GM23338 (cell line): ENCODE data around the gene SOX1. TPM values are rescaled to one million over a fixed set of nuclear protein-coding genes. Genes with fewer than 3 reads are reported as not detected.

Source experiments
- ATAC-seq: fragments of 200-7000 bp; cut with Tn5 transposase; 3 replicates; pipeline ENCODE4 v1.9.1; 2020
- DNase-seq: peaks from one replicate; pipeline ENCODE4 v3.0.0-alpha.2; 2015; ENCODE audit warnings: low spot score
- H2AFZ ChIP-seq: fragments of 200-600 bp; sonication (generic); 2 replicates; pipeline ENCODE4 v1.8.0; 2016; ENCODE audit warnings: antibody characterized with exemption, mild to moderate bottlenecking, moderate library complexity
- H3F3A ChIP-seq: fragments of 200-600 bp; sonication (generic); replicated peaks from 2 replicates; pipeline ENCODE4 v1.8.0; 2017; ENCODE audit warnings: antibody characterized with exemption, mixed run types, low read depth
- H3K27ac ChIP-seq: fragments of 200-600 bp; sonication (generic); 2 replicates; pipeline ENCODE4 v1.6.1; 2016; ENCODE audit warnings: low read depth
- H3K27me3 ChIP-seq: fragments of 200-600 bp; sonication (generic); 2 replicates; pipeline ENCODE4 v1.8.0; 2016; ENCODE audit warnings: mild to moderate bottlenecking, mixed run types, moderate library complexity; ENCODE audit not compliant: insufficient read depth
- H3K36me3 ChIP-seq: fragments of 200-600 bp; sonication (generic); 2 replicates; pipeline ENCODE4 v1.8.0; 2016; ENCODE audit warnings: mild to moderate bottlenecking; ENCODE audit not compliant: insufficient read depth
- H3K4me1 ChIP-seq: fragments of 200-600 bp; sonication (generic); 2 replicates; pipeline ENCODE4 v1.8.0; 2016; ENCODE audit warnings: mild to moderate bottlenecking, moderate library complexity; ENCODE audit not compliant: insufficient read depth
- H3K4me2 ChIP-seq: fragments of 200-600 bp; sonication (generic); 2 replicates; pipeline ENCODE4 v1.7.1; 2017; ENCODE audit warnings: mixed run types
- H3K4me3 ChIP-seq: fragments of 200-600 bp; sonication (generic); 2 replicates; pipeline ENCODE4 v1.6.1; 2016; ENCODE audit warnings: mixed run types
- H3K79me2 ChIP-seq: fragments of 200-600 bp; sonication (generic); replicated peaks from 2 replicates; pipeline ENCODE4 v1.8.0; 2017; ENCODE audit warnings: mild to moderate bottlenecking; ENCODE audit not compliant: insufficient read depth
- H3K9me2 ChIP-seq: fragments of 200-600 bp; sonication (generic); 2 replicates; pipeline ENCODE4 v1.8.0; 2017; ENCODE audit not compliant: insufficient read depth
- H4K20me1 ChIP-seq: fragments of 200-600 bp; sonication (generic); replicated peaks from 2 replicates; pipeline ENCODE4 v1.8.0; 2017; ENCODE audit warnings: mild to moderate bottlenecking; ENCODE audit not compliant: insufficient read depth
- H3K27ac Mint-ChIP-seq: 2 replicates; pipeline ENCODE4 v1.8.0; 2020; ENCODE audit warnings: inconsistent platforms, mild to moderate bottlenecking, moderate library complexity, mixed read lengths
- H3K27me3 Mint-ChIP-seq: 3 replicates; pipeline ENCODE4 v1.8.0; 2022; ENCODE audit warnings: low read depth, mild to moderate bottlenecking, moderate library complexity, mixed read lengths, inconsistent platforms; ENCODE audit not compliant: insufficient read depth, poor library complexity
- H3K36me3 Mint-ChIP-seq: 3 replicates; pipeline ENCODE4 v1.8.0; 2021; ENCODE audit warnings: low read depth, mild to moderate bottlenecking, inconsistent platforms, moderate library complexity, mixed read lengths
- H3K4me1 Mint-ChIP-seq: 3 replicates; pipeline ENCODE4 v1.8.0; 2020; ENCODE audit warnings: mild to moderate bottlenecking, inconsistent platforms, mixed read lengths
- H3K4me3 Mint-ChIP-seq: 3 replicates; pipeline ENCODE4 v1.8.0; 2021; ENCODE audit warnings: moderate library complexity, mild to moderate bottlenecking, inconsistent platforms, mixed read lengths
- H3K9me3 Mint-ChIP-seq: 3 replicates; pipeline ENCODE4 v1.8.0; 2020; ENCODE audit warnings: moderate library complexity, mild to moderate bottlenecking, inconsistent platforms, mixed read lengths
- CREB1 ChIP-seq: fragments of 250-450 bp; sonication (Bioruptor Pico); IDR thresholded peaks from 2 replicates; pipeline ENCODE4 v1.5.0; 2020; ENCODE audit warnings: low read depth, mild to moderate bottlenecking, moderate library complexity
- EZH2 ChIP-seq: fragments of 200-600 bp; sonication (generic); IDR thresholded peaks from one replicate; pipeline ENCODE4 v1.8.0; 2017; ENCODE audit warnings: antibody characterized with exemption, mild to moderate bottlenecking, low read depth; ENCODE audit not compliant: unreplicated experiment
- EZH2phosphoT487 ChIP-seq: fragments of 200-600 bp; sonication (generic); IDR thresholded peaks from one replicate; pipeline ENCODE4 v1.8.1; 2018; ENCODE audit warnings: antibody characterized with exemption; ENCODE audit not compliant: unreplicated experiment
- ZNF331 ChIP-seq: fragments of 250-450 bp; sonication (Bioruptor Pico); IDR thresholded peaks from 2 replicates; pipeline ENCODE4 v1.5.0; 2020; ENCODE audit warnings: low read depth, mild to moderate bottlenecking, moderate library complexity
- polyA plus RNA-seq: library from polyadenylated mRNA; unstranded; fragments of >200 nt; fragmentation: Nextera tagmentation; extraction: Ambion mirVana; gene quantifications from 2 replicates; pipeline ENCODE4 v1.2.1, GENCODE V29; 2016
- total RNA-seq: library from RNA; depleted of rRNA; stranded (reverse); fragments of >200 nt; shearing (Covaris generic); gene quantifications from 2 replicates; pipeline ENCODE4 v1.2.3, GENCODE V29; 2014
- TF ChIP-seq, protein P1 (sequence below): fragments of 250-450 bp; sonication (Bioruptor Pico); IDR thresholded peaks from 2 replicates; pipeline ENCODE4 v1.5.0; 2020; ENCODE audit warnings: mild to moderate bottlenecking, moderate library complexity
- TF ChIP-seq, protein P2 (sequence below), 2 experiments: fragments of 200-600 bp in 1 of 2; sonication (generic) in 1 of 2; conservative IDR thresholded peaks; 2 replicates each; pipeline versions ENCODE4 v1.5.1 to v1.6.1; 2016 to 2017; ENCODE audit warnings: antibody characterized with exemption in 2 of 2, low read depth in 2 of 2, mild to moderate bottlenecking in 2 of 2, moderate library complexity in 1 of 2

SOX1 gene
- total and polyA plus RNA-seq, 2 experiments from 2014 or later, result 0.10 to 0.17 TPM

GRCh38 chr13:112119192-112120030, 52.5 kb downstream of the SOX1 start (continued):
- TF ChIP-seq, protein P1, sequence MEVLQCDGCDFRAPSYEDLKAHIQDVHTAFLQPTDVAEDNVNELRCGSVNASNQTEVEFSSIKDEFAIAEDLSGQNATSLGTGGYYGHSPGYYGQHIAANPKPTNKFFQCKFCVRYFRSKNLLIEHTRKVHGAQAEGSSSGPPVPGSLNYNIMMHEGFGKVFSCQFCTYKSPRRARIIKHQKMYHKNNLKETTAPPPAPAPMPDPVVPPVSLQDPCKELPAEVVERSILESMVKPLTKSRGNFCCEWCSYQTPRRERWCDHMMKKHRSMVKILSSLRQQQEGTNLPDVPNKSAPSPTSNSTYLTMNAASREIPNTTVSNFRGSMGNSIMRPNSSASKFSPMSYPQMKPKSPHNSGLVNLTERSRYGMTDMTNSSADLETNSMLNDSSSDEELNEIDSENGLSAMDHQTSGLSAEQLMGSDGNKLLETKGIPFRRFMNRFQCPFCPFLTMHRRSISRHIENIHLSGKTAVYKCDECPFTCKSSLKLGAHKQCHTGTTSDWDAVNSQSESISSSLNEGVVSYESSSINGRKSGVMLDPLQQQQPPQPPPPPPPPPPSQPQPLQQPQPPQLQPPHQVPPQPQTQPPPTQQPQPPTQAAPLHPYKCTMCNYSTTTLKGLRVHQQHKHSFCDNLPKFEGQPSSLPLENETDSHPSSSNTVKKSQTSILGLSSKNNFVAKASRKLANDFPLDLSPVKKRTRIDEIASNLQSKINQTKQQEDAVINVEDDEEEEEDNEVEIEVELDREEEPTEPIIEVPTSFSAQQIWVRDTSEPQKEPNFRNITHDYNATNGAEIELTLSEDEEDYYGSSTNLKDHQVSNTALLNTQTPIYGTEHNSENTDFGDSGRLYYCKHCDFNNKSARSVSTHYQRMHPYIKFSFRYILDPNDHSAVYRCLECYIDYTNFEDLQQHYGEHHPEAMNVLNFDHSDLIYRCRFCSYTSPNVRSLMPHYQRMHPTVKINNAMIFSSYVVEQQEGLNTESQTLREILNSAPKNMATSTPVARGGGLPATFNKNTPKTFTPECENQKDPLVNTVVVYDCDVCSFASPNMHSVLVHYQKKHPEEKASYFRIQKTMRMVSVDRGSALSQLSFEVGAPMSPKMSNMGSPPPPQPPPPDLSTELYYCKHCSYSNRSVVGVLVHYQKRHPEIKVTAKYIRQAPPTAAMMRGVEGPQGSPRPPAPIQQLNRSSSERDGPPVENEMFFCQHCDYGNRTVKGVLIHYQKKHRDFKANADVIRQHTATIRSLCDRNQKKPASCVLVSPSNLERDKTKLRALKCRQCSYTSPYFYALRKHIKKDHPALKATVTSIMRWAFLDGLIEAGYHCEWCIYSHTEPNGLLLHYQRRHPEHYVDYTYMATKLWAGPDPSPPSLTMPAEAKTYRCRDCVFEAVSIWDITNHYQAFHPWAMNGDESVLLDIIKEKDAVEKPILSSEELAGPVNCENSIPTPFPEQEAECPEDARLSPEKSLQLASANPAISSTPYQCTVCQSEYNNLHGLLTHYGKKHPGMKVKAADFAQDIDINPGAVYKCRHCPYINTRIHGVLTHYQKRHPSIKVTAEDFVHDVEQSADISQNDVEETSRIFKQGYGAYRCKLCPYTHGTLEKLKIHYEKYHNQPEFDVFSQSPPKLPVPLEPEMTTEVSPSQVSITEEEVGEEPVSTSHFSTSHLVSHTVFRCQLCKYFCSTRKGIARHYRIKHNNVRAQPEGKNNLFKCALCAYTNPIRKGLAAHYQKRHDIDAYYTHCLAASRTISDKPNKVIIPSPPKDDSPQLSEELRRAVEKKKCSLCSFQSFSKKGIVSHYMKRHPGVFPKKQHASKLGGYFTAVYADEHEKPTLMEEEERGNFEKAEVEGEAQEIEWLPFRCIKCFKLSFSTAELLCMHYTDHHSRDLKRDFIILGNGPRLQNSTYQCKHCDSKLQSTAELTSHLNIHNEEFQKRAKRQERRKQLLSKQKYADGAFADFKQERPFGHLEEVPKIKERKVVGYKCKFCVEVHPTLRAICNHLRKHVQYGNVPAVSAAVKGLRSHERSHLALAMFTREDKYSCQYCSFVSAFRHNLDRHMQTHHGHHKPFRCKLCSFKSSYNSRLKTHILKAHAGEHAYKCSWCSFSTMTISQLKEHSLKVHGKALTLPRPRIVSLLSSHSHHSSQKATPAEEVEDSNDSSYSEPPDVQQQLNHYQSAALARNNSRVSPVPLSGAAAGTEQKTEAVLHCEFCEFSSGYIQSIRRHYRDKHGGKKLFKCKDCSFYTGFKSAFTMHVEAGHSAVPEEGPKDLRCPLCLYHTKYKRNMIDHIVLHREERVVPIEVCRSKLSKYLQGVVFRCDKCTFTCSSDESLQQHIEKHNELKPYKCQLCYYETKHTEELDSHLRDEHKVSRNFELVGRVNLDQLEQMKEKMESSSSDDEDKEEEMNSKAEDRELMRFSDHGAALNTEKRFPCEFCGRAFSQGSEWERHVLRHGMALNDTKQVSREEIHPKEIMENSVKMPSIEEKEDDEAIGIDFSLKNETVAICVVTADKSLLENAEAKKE (CRISPR knock-in tag), result no peak
- TF ChIP-seq ZNF331 (CRISPR knock-in tag), result no peak

DNA sequence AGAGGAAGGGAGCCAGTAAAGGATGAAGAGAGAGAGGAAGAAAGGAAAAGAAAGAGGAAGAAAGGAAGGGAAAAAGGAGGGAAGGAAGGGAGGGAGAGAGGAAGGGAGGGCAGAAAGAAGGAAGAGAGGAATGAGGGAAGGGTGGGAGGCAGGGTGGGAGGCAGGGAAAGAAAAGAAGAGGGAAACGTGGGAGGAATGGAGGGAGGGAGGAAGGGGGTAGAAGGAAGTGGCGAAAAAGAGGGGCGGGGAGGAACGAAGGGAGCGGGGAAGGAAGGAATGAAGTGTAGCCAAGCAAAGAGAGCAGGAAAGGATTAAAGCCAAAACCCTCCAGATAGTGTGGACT, 53.1 kb downstream of the SOX1 start:
- Mint-ChIP-seq H3K4me1 (peaks cover 11% of the 10 kb centered on the region), H3K36me3 (no peaks in the 10 kb centered on the region), H3K9me3 (no peaks in the 10 kb centered on the region), H3K27ac (no peak overlapping the region), H3K4me3 (no peak overlapping the region), H3K27me3 (peaks cover 17% of the 10 kb centered on the region)
- Histone ChIP-seq H3K79me2 (no peaks in the 10 kb centered on the region), H3K4me2 (no peak overlapping the region), H4K20me1 (no peaks in the 10 kb centered on the region), H3K9me2 (no peaks in the 10 kb centered on the region), H2AFZ (no peak overlapping the region; the same call in 1 of the 2 replicates), H3K4me3 (no peak overlapping the region), H3K36me3 (no peaks in the 10 kb centered on the region), H3K27ac (no peak overlapping the region), H3K4me1 (no peaks in the 10 kb centered on the region), H3K27me3 (no peaks in the 10 kb centered on the region), H3F3A (no peaks in the 10 kb centered on the region)
- DNase-seq, result no peak
- no peak for ATAC-seq
- TF ChIP-seq, protein P2, sequence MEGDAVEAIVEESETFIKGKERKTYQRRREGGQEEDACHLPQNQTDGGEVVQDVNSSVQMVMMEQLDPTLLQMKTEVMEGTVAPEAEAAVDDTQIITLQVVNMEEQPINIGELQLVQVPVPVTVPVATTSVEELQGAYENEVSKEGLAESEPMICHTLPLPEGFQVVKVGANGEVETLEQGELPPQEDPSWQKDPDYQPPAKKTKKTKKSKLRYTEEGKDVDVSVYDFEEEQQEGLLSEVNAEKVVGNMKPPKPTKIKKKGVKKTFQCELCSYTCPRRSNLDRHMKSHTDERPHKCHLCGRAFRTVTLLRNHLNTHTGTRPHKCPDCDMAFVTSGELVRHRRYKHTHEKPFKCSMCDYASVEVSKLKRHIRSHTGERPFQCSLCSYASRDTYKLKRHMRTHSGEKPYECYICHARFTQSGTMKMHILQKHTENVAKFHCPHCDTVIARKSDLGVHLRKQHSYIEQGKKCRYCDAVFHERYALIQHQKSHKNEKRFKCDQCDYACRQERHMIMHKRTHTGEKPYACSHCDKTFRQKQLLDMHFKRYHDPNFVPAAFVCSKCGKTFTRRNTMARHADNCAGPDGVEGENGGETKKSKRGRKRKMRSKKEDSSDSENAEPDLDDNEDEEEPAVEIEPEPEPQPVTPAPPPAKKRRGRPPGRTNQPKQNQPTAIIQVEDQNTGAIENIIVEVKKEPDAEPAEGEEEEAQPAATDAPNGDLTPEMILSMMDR (conservative IDR thresholded peaks at IDR 0.05; ENCODE audit: low read depth in 2 of 2), result no peak
- TF ChIP-seq CREB1 (no peak), EZH2 (no peak), ZNF331 (CRISPR knock-in tag) (no peak), EZH2phosphoT487 (no peak)
- TF ChIP-seq, protein P1 (CRISPR knock-in tag), result no peak
